Measurements from ENCODE around the gene EIF4E3.

The EIF4E3 gene

DNA sequence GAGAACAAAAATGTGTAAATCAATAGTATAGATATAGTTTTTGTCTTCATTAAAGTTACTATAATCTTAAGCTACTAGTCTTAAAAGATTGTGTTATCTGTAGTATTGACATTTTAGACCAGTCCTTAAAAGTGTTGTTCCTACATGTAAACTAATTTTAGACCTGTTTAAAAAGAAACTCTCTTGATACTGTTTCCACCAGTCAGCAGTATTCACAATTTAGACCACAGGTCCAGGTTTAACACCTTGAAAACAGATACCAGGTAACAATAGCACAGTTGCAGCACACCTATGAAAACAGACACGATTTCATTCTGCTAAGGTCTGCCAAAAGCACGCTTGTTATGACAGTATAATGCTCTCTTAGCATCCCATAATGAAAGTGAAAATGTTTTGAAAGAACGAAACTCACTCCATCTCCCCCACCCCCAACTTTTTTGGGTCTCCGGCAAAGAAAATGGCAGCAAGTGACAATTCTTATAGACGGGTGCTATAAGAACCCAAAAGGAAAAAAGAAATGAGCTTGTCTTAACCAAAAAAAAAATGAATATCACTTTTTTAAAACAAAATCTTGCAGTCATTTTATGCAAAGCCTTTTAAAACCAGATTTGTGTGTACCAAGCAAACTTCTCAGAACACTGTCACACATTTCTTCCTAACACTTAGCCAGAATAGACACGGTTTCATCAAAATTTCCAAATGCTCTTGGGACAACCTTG lies 1.6 kb downstream of the EIF4E3 start:
- DNase-seq (ENCODE audit: low read depth), result no peak

- DNase-seq (ENCODE audit: low read depth), result no peak
Observed at GRCh38 chr3:71722693-71723092, 2.5 kb downstream of the EIF4E3 start.

- no peak for DNase-seq (ENCODE audit: low read depth)
Observed at GRCh38 chr3:71721651-71722157, 3.5 kb downstream of the EIF4E3 start.

DNA sequence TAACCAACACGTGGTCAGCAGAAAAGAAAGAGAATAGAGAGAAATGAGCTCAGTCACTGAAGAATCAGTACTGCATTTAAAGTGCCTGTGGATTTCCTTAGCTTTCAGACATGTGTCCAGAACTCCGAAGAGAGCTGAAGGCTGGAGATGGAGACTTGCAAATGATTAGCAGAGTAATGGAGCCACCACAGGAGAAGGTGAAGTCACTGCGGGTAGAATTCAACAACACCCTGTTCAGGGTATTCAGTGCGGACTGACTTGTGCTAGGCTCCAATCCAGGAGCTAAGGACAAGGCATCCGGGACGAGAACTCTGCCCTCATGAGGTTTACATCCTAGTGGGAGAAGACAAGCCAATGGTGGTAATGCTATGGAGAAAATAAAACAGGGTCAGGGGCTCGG lies 4.2 kb downstream of the EIF4E3 start:
- no peak for DNase-seq (ENCODE audit: low read depth)

GRCh38 chr3:71718072-71718471 lies 7.1 kb downstream of the EIF4E3 start:
- DNase-seq (ENCODE audit: low read depth), result no peak

DNA sequence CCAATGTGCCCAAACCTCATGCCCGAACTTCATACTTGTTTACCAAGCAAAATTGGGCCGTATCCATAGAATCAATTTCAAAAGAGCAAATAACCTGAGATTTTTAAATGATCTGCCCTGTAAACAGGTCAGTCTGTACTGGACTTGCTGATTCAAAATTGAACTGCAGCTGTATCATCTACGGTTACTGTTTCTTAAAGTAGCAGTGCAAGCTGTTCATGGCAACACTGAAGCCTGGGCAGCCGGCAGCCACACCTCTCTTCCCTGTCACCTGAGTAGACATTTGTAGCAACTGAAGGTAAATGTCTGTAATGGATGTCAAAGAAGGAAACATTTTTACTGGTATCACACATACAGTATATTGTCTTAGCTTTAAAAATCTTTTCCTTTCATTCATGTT lies 10.6 kb downstream of the EIF4E3 start:
- no peak for DNase-seq (ENCODE audit: low read depth)

- no peak for DNase-seq (ENCODE audit: low read depth)
Observed at GRCh38 chr3:71713041-71713440, 12.2 kb downstream of the EIF4E3 start.

GRCh38 chr3:71710906-71711494 lies 14.2 kb downstream of the EIF4E3 start:
- DNase-seq (ENCODE audit: low read depth), result no peak

GRCh38 chr3:71709908-71710511 lies 15.2 kb downstream of the EIF4E3 start:
- DNase-seq (ENCODE audit: low read depth), result no peak

DNA sequence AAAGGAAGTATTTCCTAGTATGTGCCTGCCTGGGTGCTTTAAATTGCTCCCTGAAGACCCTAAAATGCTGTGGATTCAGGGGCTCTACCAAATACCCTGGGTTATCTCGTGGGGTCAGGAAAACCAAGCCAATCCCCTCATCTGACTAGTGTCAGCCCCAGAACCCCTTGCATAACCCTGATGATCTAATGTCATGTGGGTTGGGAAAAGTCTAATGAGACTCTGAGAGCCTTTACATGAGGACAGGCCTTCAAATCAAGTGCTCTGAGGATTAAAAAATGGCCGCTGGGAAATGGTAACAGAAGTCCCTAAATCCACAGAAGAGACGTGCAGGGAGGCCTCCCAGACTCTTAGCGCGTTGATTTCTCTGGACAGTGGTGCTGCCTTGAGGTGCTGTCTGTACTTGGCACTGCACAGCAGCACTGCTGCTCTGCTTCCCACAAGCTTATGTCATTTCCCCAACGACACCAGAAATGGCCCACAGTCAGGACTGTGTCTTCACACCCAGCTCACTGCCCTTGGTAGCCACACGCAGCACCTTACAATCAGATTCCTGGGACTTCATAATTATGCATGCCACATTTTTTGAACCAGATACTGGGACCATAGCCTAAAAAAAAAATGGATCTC lies 16.6 kb downstream of the EIF4E3 start:
- DNase-seq (ENCODE audit: low read depth), result no peak

DNA sequence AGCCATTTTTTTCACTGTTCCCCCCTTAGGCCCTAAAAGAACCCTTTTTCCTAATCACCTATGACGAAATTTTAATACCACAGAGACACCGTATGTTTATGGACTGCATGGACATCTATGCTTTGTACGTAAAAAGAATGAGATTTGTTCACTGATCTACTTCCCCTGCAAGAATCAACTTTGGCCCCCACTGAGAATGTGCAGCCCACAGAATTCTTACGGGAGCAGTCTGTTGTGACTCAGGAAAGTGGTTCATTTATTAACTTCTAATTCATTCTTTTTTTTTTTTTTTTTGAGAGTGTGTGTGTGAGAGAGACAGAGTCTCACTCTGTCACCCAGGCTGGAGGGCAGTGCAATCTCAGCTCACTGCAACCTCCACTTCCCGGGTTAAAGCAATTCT lies 17.6 kb downstream of the EIF4E3 start:
- no peak for DNase-seq (ENCODE audit: low read depth)

- no peak for DNase-seq (ENCODE audit: low read depth)
Observed at GRCh38 chr3:71705681-71706080, 19.5 kb downstream of the EIF4E3 start.

- no peak for DNase-seq (ENCODE audit: low read depth)
Observed at GRCh38 chr3:71704915-71705314, 20.3 kb downstream of the EIF4E3 start.

DNA sequence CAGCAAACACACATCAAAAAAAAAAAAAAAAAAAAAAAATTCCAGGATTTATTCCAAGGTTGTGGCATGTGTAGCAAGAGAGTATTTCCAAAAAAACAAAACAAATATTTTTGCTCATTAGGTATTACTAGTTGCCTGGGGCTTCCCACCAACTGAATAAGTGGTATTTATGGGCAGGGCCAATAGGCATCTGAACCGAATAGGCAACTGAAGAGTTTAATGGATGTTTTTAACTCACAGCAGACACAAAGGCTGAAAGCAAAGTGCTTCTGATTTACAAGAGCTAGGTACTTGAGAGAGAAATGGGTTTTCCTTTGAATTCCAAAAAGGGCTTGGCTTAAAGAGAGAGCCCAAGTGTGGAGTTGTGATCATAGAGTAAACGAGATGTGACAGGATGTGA lies 21.4 kb downstream of the EIF4E3 start:
- no peak for DNase-seq (ENCODE audit: low read depth)

DNA sequence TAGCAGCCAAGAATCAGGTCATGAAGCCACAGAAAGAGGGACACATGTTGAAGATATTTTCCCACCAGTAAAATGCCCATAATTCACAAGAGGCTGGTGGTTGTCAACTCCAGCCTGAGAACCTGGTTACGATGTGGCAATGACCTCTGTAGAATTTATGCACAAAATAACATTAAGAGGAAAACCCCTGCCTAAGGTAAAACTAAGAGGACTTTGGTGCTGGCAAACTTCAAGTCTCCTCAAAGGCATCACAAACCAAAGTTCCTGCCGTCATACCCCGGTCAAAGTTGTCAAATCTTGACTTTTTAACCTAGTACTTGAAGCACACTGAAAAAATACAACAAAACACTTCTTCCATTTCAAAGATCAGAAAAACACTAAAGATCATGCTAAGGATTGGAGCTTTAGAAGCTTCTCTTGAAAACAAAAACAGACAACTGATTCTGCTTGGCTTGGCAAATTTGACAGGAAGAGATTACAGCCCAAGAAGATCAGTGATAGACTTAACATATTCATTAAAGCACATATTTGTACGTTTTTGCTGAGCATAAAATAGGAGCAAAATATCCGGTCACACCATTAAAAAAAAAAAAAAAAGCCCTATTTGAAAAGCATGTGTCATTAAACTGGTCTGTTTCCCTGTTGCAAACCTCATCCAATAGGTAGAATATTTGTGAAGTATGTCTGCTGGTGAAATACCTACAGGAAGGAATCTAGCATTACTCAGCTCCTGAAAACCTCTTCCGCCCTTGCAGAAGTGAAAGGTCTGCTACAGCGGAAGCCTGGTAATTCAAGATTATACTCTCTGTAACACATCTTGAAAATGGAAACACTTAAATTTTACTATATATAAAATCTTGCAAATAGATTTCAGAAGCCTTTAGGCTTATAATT lies 22.8 kb downstream of the EIF4E3 start:
- no peak for DNase-seq (ENCODE audit: low read depth)

DNA sequence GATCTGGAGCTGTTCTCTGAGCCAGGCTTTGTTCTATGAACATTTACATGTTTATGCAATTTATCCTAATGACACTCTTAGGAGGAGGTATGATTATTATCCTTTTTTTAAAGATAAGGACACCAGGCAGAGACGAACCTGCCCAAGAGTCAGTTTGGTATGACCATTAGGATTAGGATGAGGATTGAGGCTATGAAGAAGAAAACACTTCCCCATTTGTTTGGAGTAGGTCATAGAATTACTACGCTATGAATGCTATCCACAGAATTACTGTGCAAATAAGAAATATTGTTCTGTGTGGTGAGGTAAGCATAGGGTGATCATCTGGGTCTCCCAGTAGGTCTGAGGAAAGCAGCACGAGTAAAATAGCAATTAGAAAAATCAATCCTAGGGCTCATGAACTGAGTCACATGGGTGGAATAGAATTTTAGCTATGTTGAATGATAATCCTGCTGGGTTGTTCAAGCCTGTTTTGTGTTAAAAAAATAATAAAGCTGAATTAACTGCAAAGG lies 23.9 kb downstream of the EIF4E3 start:
- no peak for DNase-seq (ENCODE audit: low read depth)

GRCh38 chr3:71695000-71695482 lies 30.2 kb downstream of the EIF4E3 start:
- DNase-seq (ENCODE audit: low read depth), result no peak

- DNase-seq (ENCODE audit: low read depth), result no peak
Observed at GRCh38 chr3:71694358-71694999, 30.7 kb downstream of the EIF4E3 start.

- no peak for DNase-seq (ENCODE audit: low read depth)
Observed at GRCh38 chr3:71693641-71694040, 31.6 kb downstream of the EIF4E3 start.

GRCh38 chr3:71692139-71692538 lies 33.1 kb downstream of the EIF4E3 start:
- DNase-seq (ENCODE audit: low read depth), result no peak

DNA sequence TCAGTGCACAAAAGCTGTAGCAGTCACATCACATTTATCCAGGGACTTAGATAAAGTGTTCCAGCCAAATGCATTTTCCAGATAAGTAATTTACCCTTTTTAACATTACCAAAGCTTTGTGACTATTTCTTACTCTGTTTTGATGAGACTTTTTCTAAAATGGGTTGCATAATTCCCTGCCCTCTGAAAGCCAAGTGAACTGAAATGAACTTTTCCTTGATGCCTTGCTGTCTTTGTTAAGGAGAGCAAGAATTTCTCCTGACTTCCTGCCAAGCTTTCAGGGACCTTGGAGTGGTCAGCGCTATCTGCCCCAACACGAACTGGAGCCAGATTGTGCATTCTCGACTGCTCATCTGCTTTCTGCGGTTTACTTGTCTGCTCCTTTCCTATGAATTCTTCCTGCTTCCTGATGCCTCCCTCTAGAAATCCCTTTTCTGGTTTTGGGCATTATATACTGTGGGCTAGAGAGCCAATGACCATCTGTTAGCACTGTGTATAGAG lies 34.8 kb downstream of the EIF4E3 start:
- DNase-seq (ENCODE audit: low read depth), result no peak
